HAP-1 (cell line): Measurements from ENCODE around the gene SPATS2L.
A peak's percentile ranks its signal among the peaks of the same experiment; 100 is the strongest.

Experiments
- DNase-seq, 2 experiments: peaks; one replicate each; pipeline ENCODE4 v3.0.0-alpha.2; 2016 to 2020; ENCODE audit warnings: low spot score in 2 of 2
- H3K27me3 ChIP-seq: fragments of 250-450 bp; sonication (Bioruptor Pico); 2 replicates; pipeline ENCODE4 v1.5.1; 2020; ENCODE audit warnings: low read depth, mild to moderate bottlenecking, moderate library complexity
- H3K36me3 ChIP-seq: fragments of 250-450 bp; sonication (Bioruptor Pico); replicated peaks from 2 replicates; pipeline ENCODE4 v1.5.1; 2020; ENCODE audit warnings: mild to moderate bottlenecking
- H3K4me1 ChIP-seq: fragments of 250-450 bp; sonication (Bioruptor Pico); 2 replicates; pipeline ENCODE4 v1.5.1; 2020; ENCODE audit warnings: mild to moderate bottlenecking
- H3K4me3 ChIP-seq: fragments of 250-450 bp; sonication (Bioruptor Pico); 2 replicates; pipeline ENCODE4 v1.5.1; 2020; ENCODE audit warnings: mild to moderate bottlenecking, moderate library complexity
- H3K9me3 ChIP-seq: fragments of 250-450 bp; sonication (Bioruptor Pico); 2 replicates; pipeline ENCODE4 v1.5.1; 2020; ENCODE audit warnings: mild to moderate bottlenecking, moderate library complexity
- in situ Hi-C: fragments of 300-500 bp; cut with MboI; formaldehyde crosslinking; loops from 3 replicates; pipeline ENCODE4 v1.14.3; 2020; ENCODE audit warnings: low sequenced_read_pairs, inconsistent platforms, mixed read lengths

The SPATS2L gene

DNA sequence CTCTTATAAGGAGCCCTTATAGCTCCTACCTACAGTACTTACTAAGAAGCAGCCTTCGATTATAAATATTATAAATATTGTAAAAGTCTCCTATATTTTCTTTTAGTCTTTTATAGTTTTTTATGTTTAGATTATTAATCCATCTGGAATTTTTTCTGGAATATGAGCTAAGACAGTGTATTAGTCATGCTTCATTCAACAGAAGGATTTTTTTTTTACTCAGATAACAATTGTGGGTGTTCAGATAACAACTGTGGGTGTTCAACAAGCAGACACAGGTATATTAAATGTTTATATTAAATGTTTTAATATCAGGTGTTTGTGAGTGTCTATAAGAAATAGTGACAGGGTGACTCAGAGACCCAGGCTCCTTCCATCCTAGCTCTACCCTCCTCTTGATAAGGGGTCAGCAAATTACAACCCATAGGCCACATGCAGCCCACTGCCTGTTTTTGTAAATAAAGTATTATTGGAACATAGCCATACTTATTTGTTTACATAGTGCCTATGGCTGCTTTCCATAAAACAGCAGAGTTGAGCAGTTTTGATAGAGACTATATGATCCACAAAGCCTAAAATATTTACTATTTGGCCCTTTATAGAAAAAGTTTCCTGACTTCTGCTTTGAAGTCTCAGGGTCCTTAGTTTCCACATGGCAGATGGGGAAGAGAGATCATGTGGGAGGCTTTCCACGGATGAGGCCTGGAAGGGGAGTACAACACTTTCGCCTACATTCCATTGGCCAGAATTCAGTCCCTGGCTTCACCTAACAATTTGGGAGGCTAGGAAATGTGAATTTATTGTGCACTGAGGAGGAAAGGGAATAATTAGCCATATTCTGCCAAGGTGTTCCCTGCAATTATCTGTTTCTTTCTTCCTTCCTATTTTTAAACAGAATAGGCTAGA is 4.3 kb upstream of the SPATS2L start:
- Histone ChIP-seq H3K9me3 (no peaks in the 10 kb centered on the region), H3K4me1 (no peaks in the 10 kb centered on the region; the same call in 1 of the 2 replicates), H3K4me3 (no peak overlapping the region), H3K27me3 (no peaks in the 10 kb centered on the region), H3K36me3 (no peaks in the 10 kb centered on the region)
- in situ Hi-C loops = no loop called here
- DNase-seq = no peak

GRCh38 chr2:200302940-200303727 is 3.4 kb upstream of the SPATS2L start:
- in situ Hi-C loops = no loop called here
- H3K4me1 ChIP-seq = peaks cover under 1% of the 10 kb centered on the region; the same call in 1 of the 2 replicates
- no peak overlapping the region for H3K4me3 ChIP-seq
- no peaks in the 10 kb centered on the region for H3K36me3 ChIP-seq
- no peak for DNase-seq
- no peaks in the 10 kb centered on the region for H3K27me3 ChIP-seq
- no peaks in the 10 kb centered on the region for H3K9me3 ChIP-seq

- peak overlapping the region; percentile 44 for H3K4me3 ChIP-seq
- in situ Hi-C loops = no loop called here
- peak; percentile 14 to 51 for DNase-seq
- peaks cover 8% of the 10 kb centered on the region for H3K4me1 ChIP-seq
- H3K9me3 ChIP-seq = no peaks in the 10 kb centered on the region
- H3K36me3 ChIP-seq = no peaks in the 10 kb centered on the region
- no peaks in the 10 kb centered on the region for H3K27me3 ChIP-seq
Observed at GRCh38 chr2:200305797-200306195, 697 bp upstream of the SPATS2L start.

DNA sequence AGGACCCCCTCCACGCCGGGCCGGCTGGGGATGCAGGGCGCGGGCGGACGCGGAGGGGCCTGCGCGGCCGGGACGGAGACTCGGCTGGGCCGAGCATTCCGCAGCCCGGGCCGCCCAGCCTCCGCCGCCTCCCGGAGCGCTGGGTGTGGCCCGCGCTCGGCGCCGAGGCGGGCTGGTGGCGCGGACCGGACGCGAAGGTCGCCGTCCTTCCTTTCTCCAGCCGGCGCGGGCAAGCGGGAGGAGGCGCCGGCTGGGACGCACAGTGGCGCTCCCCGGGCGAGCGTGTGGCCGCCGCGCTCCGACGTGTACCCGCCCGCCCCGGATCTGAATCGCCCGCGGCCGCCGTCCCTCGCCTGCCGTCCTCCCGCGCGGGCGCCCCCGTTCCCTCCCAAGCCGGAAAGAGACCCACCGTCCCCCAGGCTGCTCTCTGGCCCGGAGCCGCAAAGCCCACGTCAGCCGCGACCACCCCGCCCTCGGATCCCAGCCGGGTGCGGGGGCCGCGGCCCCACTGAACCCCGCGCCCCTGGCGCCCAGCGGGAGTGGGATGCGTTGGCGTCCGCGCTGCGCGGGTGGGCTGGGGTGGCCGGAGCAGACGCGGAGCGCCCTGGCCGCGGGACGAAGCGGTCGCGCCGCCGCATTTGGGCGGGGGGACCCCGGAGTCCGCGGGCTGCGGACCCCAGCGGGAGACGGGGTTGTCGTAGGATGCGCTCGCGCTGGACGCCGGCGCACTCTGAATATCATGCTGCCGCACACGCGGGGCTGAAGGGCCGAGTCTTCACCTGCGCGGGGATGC is 634 bp downstream of the SPATS2L start:
- Histone ChIP-seq H3K36me3 (no peaks in the 10 kb centered on the region), H3K4me1 (peaks cover 8% of the 10 kb centered on the region), H3K27me3 (no peaks in the 10 kb centered on the region), H3K4me3 (peak overlapping the region; percentile 44), H3K9me3 (no peaks in the 10 kb centered on the region)
- peak; percentile 25 to 46 for DNase-seq
- in situ Hi-C loops = no loop called here

- Histone ChIP-seq H3K4me1 (peaks cover 8% of the 10 kb centered on the region), H3K27me3 (no peaks in the 10 kb centered on the region), H3K36me3 (no peaks in the 10 kb centered on the region), H3K9me3 (no peaks in the 10 kb centered on the region), H3K4me3 (peak overlapping the region; percentile 44)
- in situ Hi-C loops = no loop called here
- peak in 1 of 2 experiments; percentile 9 for DNase-seq
Observed at GRCh38 chr2:200307724-200308545, 1.4 kb downstream of the SPATS2L start.

DNA sequence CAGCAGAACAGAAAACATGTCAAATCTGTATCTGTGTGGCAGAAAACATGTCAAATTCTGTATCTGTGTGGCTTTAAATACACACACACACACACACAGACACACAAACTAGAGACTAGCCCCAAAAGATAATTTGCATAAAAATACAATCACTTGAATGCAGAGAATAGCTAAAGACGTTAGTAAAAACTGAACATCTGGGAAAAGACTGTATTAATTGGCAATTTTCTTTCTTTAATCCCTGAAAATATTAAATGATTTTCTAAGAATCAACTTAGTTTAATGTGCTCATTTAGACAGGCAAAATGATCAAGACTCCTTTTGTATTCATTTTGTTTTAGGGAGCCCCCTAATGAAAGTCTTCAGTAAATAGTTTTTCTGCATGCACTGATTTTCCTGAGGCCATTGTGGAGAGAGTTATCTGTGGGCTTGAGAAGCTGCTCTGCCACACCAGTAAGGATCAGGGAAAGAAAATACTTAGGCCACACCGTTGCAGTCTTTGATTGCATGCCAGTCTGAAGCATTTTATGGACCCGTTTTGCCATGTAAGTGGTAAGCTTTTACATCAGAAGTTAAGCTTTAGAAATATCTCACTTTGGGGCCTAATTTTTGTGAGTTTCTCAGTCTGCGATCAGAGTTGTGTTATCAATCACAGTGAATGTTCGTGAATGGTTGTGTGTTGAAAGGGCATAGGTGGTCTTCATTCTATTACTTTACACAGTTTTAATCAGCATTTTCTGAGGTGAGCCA is 2.2 kb downstream of the SPATS2L start:
- peak in 1 of 2 experiments; percentile 62 for DNase-seq
- no peaks in the 10 kb centered on the region for H3K27me3 ChIP-seq
- H3K4me3 ChIP-seq = no peak overlapping the region; the same call in 1 of the 2 replicates
- H3K36me3 ChIP-seq = no peaks in the 10 kb centered on the region
- H3K4me1 ChIP-seq = peaks cover 10% of the 10 kb centered on the region
- H3K9me3 ChIP-seq = no peaks in the 10 kb centered on the region
- in situ Hi-C loops = no loop called here

GRCh38 chr2:200309296-200310049 is 3.0 kb downstream of the SPATS2L start:
- H3K9me3 ChIP-seq = no peaks in the 10 kb centered on the region
- DNase-seq = no peak
- in situ Hi-C loops = loop anchor here (10.0 kb wide), 1 partner anchor 165 kb away; no protein-coding TSS in a partner anchor
- H3K4me1 ChIP-seq = peaks cover 10% of the 10 kb centered on the region
- H3K36me3 ChIP-seq = no peaks in the 10 kb centered on the region
- no peaks in the 10 kb centered on the region for H3K27me3 ChIP-seq
- no peak overlapping the region for H3K4me3 ChIP-seq

DNA sequence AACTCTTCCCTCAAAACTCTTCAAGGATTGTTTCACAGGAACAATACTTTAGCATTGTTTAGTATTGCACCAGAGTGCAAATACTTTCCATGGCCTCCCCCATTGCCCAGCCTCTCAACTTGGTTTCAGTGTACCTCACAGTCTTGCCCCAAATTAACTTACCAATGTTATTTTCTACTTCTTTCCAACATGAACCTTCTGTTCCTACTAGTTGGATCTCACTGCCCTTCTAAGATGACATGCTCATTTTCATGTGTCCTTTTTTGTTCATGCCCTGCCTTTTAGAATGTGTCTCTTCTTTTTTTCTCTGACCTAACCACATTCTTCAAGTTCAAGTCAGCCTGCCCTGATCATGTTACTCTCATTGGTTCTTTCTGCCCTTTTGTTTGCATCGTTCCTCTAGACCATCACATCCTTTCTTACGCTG is 4.1 kb downstream of the SPATS2L start:
- in situ Hi-C loops = loop anchor here (10.0 kb wide), 1 partner anchor 164 kb away; no protein-coding TSS in a partner anchor
- no peak overlapping the region for H3K4me3 ChIP-seq
- no peak for DNase-seq
- H3K36me3 ChIP-seq = no peaks in the 10 kb centered on the region
- no peaks in the 10 kb centered on the region for H3K9me3 ChIP-seq
- H3K27me3 ChIP-seq = no peaks in the 10 kb centered on the region
- H3K4me1 ChIP-seq = peaks cover 10% of the 10 kb centered on the region

DNA sequence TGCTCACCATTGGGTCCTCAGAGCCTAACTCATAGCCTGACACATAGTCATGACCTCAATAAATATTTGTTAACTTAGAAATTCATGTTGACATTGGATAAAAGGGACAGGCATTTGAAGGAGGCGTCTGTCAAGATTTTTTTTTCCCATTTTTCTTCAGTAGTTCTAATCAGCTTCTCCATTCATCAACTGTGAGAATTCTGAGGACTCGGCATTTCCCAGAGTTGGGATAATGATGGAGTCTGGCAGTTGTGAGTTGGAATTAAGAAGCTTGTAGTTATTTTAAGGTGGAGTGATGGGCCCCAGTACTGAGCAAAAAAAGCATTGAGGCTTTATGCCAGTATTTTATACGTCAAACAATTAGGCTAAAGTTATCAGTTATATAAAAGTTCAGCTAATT is 4.6 kb downstream of the SPATS2L start:
- Histone ChIP-seq H3K4me1 (peaks cover 10% of the 10 kb centered on the region), H3K36me3 (no peaks in the 10 kb centered on the region), H3K9me3 (no peaks in the 10 kb centered on the region), H3K4me3 (no peak overlapping the region), H3K27me3 (no peaks in the 10 kb centered on the region)
- no peak for DNase-seq
- in situ Hi-C loops = loop anchor here (10.0 kb wide), 1 partner anchor 164 kb away; no protein-coding TSS in a partner anchor

DNA sequence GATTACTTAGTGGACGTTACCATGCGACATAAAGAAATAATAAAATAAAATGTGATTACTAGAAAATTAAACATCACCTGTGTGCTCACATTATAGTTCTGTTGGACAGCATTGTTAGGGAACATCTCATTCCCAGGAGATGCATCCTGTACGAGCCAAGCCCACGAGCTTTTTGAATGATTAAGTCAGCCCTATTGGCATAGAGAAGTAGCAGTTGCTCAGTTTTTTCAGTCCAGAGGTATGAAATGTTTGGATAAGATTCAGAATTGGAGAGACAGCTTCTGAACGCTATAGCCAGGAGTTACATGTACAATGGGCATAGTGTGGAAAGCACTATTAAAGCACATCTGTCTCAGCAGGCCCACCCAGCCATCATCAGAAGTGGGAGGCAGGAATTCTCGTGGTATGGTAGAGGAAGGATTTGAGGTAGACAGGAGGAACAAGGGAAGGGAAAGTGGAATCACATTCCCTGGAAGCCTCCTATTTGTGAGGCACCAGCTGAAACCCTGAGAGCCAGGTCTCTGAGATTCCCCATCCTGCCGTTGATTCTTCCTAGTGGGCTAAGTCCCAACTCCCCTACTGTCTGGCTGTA is 8.6 kb downstream of the SPATS2L start:
- Histone ChIP-seq H3K4me3 (no peak overlapping the region), H3K4me1 (peaks cover 13% of the 10 kb centered on the region), H3K9me3 (no peaks in the 10 kb centered on the region), H3K27me3 (no peaks in the 10 kb centered on the region), H3K36me3 (no peaks in the 10 kb centered on the region)
- DNase-seq = no peak
- in situ Hi-C loops = loop anchor here (10.0 kb wide), 1 partner anchor 160 kb away; no protein-coding TSS in a partner anchor

DNA sequence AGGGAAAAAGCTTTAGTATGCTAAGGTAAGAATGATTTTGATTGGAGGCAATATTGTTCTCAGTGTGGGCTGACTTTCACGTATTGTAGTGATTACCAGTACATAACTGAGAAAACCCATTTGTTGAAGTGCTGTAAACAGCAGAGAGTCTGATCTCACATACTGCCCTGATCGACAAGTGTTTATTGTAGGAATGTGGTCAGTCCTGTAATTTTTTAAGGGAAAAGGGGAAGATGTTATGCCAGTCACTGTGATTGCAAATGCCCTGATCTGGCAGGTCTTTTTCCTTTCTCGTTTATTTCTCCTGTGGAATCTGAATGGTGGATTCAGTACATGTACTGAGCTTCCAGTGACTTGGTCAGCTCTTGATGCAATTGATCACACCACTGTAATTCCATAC is 11.5 kb downstream of the SPATS2L start:
- no peak overlapping the region for H3K4me3 ChIP-seq
- H3K9me3 ChIP-seq = no peaks in the 10 kb centered on the region
- no peaks in the 10 kb centered on the region for H3K27me3 ChIP-seq
- no peaks in the 10 kb centered on the region for H3K36me3 ChIP-seq
- peak in 1 of 2 experiments; percentile 18 for DNase-seq
- in situ Hi-C loops = loop anchor here (10.0 kb wide), 1 partner anchor 157 kb away; no protein-coding TSS in a partner anchor
- H3K4me1 ChIP-seq = peaks cover 13% of the 10 kb centered on the region
